GM19467 (cell line): ENCODE data around the gene GPR146.

ENCODE experiments used
- ATAC-seq: cut with Tn5 transposase; IDR thresholded peaks from one replicate; pipeline ENCODE4 v1.9.1; 2021; ENCODE audit warnings: mild to moderate bottlenecking, moderate library complexity; ENCODE audit not compliant: unreplicated experiment

GPR146 gene

DNA sequence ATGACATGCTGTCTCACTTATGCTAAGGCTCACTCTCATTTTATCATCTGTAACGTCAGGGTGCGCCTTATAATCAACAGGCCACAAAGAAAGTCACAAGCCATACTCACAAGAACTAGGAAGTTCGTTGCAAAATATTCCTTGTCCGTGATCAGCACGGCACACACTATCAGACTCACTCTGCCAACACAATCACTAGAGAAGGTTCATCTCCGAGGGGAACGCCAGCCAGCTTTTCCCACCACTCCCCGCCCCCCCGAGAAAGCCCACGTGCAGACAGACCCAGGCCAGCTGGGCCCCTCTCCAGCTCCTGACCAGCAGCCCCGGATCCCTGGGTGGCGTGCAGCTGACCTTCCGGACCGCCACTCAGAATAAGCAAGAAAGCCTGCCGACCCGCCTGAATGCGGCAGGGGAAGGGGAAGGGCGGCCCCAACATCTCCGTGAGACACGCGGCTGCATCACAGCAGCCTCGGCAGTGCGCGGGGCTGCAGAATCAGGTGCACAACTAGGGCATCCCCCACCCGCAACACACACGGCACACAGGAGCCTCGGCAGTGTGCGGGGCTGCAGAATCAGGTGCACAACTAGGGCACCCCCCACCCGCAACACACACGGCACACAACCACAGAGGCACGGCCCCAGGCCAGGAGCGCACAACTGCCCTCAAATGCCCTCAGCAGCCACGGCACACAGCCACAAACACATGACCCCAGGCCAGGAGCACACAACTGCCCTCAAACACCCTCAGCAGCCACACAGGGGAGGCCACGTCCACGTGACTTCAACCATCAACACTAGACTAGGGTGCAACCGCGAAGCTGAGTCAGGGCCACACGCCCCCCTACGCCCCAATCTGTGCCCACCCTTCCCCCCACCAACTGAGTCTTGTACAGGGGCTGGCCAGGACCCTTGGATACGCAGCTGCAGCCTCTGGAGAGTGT, 2.5 kb upstream of the GPR146 start:
- ATAC-seq, result no peak

- no peak for ATAC-seq
Observed at GRCh38 chr7:1042492-1042833, 1.9 kb upstream of the GPR146 start.

GRCh38 chr7:1043552-1044188, 676 bp upstream of the GPR146 start:
- no peak for ATAC-seq

DNA sequence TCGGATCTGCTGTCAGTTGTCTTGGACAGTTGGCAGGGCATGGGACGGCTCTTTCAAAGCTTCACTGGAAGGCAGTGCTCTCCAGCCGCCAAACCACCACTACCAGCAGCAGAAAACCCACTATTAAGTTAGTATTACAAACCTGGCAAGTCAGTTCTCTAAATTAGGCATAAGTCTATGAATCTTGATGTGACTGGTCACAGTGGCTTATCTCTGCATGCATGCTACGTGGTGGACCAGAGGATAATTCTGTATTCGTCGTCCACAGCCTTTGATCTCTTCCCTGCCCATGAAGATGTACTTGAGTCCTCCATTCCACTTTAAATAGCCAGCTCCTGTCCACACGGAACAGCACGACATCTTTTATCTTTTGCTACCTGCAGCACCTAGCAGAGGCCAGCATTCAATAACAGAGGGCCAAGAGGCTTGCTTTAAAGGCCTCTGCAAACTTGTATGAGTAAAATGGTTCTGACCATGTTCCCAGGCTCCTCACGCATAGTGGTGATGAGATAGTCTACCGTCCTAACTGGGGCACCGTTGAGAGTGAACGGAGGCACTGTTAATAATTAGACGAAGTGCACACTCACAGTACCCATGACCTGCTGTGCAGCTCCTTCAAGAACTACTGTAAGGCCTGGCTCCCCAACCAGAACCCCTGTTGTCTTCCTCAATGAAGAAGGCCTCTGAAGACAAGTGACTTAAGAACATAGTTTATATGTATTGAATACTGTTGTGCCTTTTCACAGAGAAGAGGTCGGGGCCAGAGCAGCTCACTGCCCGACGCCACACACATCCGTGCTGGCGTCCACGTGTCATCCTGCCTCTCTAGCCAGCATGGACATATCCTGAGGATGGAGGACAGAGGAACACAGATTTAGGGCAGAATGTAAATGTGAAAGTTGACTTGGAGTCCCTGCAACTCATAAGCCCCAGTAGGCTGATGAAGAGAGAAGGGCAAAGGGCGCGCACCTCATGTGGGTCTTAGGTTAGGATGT, 1.0 kb downstream of the GPR146 start:
- no peak for ATAC-seq

DNA sequence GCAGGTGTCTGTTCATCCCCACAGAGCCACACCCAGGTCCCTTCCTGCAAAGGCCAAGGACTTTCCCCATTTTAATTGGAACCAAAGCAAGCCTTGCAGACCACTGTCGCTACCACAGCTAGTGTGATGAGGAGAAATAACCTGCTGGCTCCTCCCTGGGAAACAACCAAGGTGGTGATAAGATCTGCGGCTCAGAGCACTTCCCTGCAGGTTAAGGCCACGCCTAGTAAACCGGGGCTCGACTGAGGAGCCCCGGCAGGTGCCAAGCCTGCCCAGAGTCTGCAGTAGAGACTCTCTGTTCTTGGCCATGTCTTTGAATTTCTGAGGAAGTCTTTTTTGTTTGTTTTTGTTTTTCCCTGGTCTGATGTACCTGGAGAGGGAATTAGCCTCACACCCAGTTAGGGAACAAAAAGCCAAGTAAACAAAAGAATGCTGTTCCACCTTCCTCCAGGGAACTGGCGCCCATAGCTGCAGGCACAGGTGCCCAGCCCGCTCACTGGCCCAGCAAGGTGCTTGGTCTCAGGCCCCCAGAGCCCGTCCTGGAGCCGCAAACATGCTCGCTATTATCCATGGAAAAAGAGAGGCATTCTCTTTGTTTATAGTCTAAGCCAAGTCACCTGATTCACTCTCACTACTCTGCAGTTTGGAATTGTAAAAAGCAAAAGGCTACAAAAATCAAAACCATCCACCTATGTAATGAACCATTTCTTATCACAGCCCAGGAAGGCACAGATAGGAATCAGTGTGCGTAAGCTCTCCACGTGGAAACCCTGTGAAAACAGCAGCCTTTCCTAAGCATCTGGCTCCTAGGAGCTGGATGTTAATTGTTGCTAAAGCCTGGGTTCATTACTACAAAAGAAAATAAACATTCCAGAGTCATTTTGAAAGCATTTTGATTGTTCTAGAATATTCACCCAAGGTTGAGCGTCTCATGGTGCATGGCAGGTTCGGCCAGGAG, 2.7 kb downstream of the GPR146 start:
- no peak for ATAC-seq

- ATAC-seq, result no peak
Observed at GRCh38 chr7:1049006-1049741, 4.8 kb downstream of the GPR146 start.

GRCh38 chr7:1049801-1050200, 5.5 kb downstream of the GPR146 start:
- no peak for ATAC-seq

DNA sequence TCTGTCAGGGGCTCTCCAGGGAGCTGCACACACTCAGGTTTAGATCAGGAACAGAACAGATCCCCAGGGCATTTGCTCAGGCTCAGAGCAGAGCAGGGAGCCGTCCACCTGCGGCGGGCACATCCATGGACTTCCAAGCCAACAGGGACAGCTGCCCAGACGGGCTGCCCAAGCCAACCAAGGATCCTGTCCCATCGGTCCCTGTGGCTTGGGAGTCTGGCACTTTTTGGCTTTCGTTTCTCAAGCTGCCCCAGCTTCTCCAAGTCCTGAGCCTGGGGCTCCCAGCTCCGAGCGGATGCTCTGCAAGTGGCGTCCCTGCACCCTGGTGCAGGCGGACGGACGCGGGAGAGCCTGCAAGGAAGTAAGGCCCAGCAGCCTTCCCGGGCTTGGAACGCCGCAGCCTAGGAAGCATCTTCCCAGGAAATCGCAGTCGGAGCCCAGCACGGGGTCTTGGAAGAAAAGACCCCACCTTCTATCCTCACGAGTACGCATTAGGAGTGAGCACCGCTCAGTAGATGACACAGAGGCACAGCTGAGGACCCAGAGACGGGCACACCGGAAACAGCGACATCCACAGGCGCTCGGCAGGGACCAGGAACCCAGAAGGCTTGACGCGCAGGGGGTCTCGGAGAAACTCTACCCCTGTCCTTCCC, 6.0 kb downstream of the GPR146 start:
- ATAC-seq, result no peak

DNA sequence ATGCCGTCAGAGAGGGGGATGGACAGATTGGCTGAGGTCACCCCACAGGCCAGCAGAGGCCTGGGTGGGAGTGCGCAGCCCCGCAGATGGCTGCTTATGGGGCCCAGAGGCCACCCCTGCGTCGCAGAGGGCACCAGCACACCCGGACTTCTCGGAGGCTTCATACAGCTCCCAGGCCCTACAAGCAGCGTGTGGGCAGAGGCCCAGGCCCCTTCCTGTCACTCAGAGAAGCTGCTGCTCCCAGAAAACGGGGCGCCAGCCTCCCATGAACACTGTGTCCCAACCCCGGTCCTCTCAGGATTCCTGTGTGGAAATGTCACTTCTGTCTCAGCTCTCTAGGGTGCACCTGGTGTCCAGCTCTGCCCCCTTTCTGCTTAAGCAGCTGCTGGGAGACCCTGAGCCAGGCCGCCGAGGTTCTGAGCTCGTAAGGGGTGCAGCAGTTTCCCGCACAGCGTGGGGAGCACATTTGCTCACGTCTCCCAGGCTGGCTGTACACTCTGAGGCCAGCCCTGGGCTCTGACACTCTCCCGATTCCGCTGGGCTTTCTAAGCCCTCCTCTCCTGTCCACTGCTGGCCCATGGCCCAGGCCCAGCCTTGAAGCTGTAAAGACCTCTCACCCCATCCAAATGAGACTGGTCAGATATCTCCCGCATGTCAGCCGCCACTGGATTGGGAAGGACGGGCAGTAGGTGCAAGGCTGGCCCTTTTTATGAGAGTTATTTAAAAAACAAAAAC, 6.8 kb downstream of the GPR146 start:
- ATAC-seq, result no peak

GRCh38 chr7:1052031-1052818, 7.9 kb downstream of the GPR146 start:
- no peak for ATAC-seq

- ATAC-seq, result no peak
Observed at GRCh38 chr7:1053002-1053411, 8.7 kb downstream of the GPR146 start.

DNA sequence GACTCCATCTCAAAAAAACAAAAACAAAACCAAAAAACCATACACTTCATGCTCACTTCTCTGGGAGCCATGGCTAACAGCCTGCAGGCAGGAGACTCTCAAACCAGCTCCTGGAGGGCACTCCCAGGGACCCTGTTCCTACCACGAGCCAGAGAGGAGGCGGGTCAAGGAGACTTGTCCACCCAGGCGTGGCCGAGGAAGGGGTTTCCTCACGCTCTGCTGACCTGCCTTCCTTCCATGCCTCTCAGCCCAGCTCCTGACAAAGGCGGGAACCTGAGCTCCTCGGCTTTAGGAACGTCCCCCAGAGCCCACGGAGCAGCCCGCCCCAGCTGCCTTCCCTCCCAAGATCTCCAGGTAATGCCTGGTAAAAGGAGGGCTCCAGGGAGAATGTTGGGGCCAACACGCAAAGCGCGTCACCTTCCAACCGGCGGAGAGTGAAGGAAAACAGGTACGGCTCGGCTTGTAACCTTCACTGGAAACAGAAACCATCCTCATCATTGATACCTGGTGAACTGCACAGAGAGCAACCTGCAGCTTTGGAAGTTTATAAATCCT, 9.5 kb downstream of the GPR146 start:
- no peak for ATAC-seq

DNA sequence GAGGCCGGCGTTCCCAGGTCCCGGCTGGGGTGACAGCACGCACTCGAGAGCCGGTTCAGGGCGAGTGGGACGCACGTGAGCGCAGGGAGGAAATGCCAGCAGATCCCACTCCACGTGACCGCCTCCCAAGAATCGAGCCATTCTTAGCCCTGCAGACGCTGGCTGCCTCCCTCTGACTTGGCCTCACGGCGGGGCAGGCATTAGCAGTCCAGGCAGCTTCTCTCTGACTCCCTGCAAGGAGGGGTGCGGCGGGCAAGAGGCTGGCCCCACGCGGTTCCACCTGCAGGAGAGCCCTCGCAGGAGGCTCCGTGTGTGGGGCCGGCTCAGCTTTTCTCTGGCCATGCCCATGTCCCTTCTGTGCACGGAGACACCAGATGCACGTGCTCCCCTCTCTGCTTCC, 10.1 kb downstream of the GPR146 start:
- ATAC-seq, result no peak

GRCh38 chr7:1054861-1055450, 10.6 kb downstream of the GPR146 start:
- ATAC-seq, result no peak

- no peak for ATAC-seq
Observed at GRCh38 chr7:1055491-1055955, 11.2 kb downstream of the GPR146 start.

GRCh38 chr7:1055956-1056784, 11.8 kb downstream of the GPR146 start:
- ATAC-seq, result no peak
